ENCODE measurements around the gene TGIF2. TPM values are rescaled to one million over a fixed set of nuclear protein-coding genes. Genes with fewer than 3 reads are reported as not detected.

Gene TGIF2
- total and polyA plus RNA-seq, 2 of the 4 experiments (the other 2 are of a cell fraction), result 9.7 to 12.7 TPM

- TF ChIP-seq CTCF (conservative IDR thresholded peaks at IDR 0.05; ENCODE audit: low read depth, low read length) (no peak), MAFK (IDR thresholded peaks at IDR 0.05; ENCODE audit: low read depth, low read length) (no peak)
Observed at GRCh38 chr20:36549942-36550789, 23.2 kb upstream of the TGIF2 start (continued).

Data from IMR-90 (cell line).